ENCODE measurements around the gene TPH2. TPM values are rescaled to one million over a fixed set of nuclear protein-coding genes. Genes with fewer than 3 reads are reported as not detected.

TPH2 gene
- total RNA-seq, 1 donor from 2014 or later = not detected

DNA sequence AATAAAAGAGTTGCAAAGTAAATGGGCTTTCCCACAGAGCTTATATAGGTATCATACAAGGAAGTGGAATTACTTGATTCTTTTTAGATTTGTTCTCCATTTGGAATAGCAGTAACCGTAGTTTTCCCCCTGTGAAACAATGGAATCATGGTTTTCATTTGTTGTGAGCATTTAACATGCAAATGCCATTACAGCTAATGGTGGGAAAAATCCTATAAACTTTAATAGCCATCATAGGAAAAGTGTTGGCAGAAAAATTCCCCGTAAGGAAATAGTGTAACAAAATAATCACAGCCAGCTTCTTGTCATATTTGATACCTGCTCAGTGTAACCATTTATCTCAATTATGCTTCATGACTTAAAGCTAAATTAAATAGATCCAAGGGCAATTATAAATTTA lies 95.3 kb downstream of the TPH2 start:
- DNase-seq (ENCODE audit: low spot score in 2 of 2) = no peak
- Histone ChIP-seq H3K4me1 (no peaks in the 10 kb centered on the region), H3K36me3 (no peaks in the 10 kb centered on the region), H3K9me3 (no peaks in the 10 kb centered on the region), H3K27ac (no peak overlapping the region), H3K4me3 (no peak overlapping the region), H3K27me3 (no peaks in the 10 kb centered on the region)
- TF ChIP-seq, protein P1, sequence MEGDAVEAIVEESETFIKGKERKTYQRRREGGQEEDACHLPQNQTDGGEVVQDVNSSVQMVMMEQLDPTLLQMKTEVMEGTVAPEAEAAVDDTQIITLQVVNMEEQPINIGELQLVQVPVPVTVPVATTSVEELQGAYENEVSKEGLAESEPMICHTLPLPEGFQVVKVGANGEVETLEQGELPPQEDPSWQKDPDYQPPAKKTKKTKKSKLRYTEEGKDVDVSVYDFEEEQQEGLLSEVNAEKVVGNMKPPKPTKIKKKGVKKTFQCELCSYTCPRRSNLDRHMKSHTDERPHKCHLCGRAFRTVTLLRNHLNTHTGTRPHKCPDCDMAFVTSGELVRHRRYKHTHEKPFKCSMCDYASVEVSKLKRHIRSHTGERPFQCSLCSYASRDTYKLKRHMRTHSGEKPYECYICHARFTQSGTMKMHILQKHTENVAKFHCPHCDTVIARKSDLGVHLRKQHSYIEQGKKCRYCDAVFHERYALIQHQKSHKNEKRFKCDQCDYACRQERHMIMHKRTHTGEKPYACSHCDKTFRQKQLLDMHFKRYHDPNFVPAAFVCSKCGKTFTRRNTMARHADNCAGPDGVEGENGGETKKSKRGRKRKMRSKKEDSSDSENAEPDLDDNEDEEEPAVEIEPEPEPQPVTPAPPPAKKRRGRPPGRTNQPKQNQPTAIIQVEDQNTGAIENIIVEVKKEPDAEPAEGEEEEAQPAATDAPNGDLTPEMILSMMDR (IDR thresholded peaks at IDR 0.05) = no peak
- intact Hi-C loops (cut with DNase I) = no loop called here

DNA sequence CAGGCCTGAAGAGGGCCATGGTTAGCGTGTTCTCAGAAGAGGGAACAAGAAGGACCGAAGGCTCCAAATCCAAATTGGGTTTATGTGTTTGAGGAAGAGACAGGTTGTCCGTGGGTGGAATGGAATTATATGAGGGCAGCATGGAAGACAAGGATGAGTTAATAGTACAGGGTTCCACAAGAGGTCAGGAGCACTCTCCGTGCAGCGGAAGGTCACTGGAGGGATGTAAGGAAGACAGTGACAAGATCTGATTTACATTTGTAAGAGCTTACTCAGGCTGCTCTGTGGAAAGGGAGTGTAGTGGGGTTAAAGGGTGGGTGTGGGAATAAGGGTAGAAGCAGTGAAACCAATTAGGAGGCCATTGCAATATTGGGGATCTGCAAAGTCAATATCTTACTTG lies 97.0 kb downstream of the TPH2 start:
- Histone ChIP-seq H3K9me3 (no peaks in the 10 kb centered on the region), H3K36me3 (no peaks in the 10 kb centered on the region), H3K4me3 (no peak overlapping the region), H3K4me1 (no peaks in the 10 kb centered on the region), H3K27me3 (no peaks in the 10 kb centered on the region), H3K27ac (no peak overlapping the region)
- no peak for DNase-seq (ENCODE audit: low spot score in 2 of 2)
- TF ChIP-seq, protein P1 (IDR thresholded peaks at IDR 0.05) = no peak
- intact Hi-C loops (cut with DNase I) = no loop called here

DNA sequence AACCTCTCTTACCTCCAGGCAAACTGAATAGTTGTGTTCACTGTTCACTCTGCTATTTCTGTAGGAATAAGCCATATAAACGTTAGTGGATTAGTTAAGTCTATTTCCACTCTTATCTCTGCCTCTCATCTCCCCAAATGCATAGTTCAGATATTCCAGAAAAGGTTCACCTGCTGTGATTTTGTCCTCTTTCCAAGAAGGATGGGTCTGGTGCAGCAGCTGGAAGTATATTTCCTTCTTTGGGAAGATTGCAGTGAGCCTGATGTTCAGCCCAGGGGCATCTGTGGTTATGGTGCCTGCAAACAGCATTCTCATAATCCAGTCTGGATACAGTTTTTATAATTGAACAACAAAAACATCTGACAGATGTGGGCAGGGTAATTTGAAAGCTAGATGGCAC lies 97.7 kb downstream of the TPH2 start:
- Histone ChIP-seq H3K36me3 (no peaks in the 10 kb centered on the region), H3K9me3 (no peaks in the 10 kb centered on the region), H3K27ac (no peak overlapping the region), H3K4me3 (no peak overlapping the region), H3K4me1 (no peaks in the 10 kb centered on the region), H3K27me3 (no peaks in the 10 kb centered on the region)
- DNase-seq (ENCODE audit: low spot score in 2 of 2) = no peak
- TF ChIP-seq, protein P1 (IDR thresholded peaks at IDR 0.05) = no peak
- intact Hi-C loops (cut with DNase I) = no loop called here

DNA sequence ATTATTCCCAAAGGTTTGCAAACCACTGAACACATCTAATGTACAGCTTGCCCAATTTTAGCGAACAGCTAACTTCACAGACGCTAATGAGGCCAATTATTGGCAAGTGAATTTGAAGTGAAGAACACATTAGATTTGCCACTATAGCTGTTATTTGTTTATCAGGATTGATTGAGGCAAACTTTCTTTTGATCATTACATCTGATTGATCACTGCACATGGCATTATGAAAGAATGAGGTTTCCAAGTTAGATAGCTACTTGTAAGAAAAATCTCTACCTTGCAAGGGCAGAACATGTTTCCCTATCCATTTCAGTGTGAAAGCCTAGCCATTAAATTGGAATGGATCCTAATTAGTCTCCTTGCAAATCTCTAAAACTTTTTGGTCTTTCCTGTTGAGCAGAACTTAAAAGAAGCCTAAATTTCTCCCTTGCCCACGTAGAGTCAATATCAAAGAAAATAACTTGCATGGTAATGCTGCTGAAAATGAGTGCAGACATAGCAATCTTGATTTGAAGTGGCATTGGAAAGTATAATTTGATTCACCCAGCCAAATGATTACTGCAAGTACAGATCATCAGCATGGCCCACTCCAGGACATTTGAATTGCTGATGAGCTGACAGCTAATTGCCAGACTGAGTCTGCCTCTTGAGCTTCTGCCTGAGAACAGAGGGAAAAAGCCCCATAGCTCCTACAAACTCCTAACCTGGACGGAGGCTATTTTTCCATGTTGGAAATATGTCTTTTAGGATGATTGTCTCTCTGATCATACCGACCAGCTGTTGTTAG lies 98.6 kb downstream of the TPH2 start:
- no peaks in the 10 kb centered on the region for H3K27me3 ChIP-seq
- no peak for DNase-seq (ENCODE audit: low spot score in 2 of 2)
- no peaks in the 10 kb centered on the region for H3K4me1 ChIP-seq
- H3K36me3 ChIP-seq = no peaks in the 10 kb centered on the region
- no peak overlapping the region for H3K27ac ChIP-seq
- H3K4me3 ChIP-seq = no peak overlapping the region
- intact Hi-C loops (cut with DNase I) = no loop called here
- no peaks in the 10 kb centered on the region for H3K9me3 ChIP-seq
- TF ChIP-seq, protein P1 (IDR thresholded peaks at IDR 0.05) = no peak

DNA sequence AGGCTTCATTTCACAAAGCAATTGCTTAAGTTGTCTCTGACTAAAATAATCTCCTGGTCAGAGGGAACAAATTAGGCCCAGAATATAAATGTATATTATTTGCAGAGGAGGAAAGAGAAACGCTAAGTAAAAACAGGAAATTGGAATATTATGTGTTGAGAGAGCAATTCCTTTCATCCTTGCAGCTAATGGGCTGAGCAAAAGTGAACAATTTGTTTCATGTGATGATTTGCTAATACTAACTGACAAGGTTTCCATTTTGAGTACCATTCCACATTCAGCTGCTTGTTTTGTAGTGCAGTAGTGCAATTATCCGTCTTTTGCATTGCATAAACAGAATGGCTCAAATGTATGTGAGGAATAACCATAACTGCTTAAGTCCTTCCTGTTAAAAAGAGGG lies 103.2 kb downstream of the TPH2 start:
- intact Hi-C loops (cut with DNase I) = no loop called here
- H3K27ac ChIP-seq = no peak overlapping the region
- TF ChIP-seq, protein P1 (IDR thresholded peaks at IDR 0.05) = no peak
- no peaks in the 10 kb centered on the region for H3K27me3 ChIP-seq
- DNase-seq (ENCODE audit: low spot score in 2 of 2) = no peak
- no peaks in the 10 kb centered on the region for H3K4me1 ChIP-seq
- H3K36me3 ChIP-seq = no peaks in the 10 kb centered on the region
- H3K4me3 ChIP-seq = no peak overlapping the region
- no peaks in the 10 kb centered on the region for H3K9me3 ChIP-seq
